HL-60/S4 treated with retinoic acid at 250 ng/mL for 4 days and 3 days (cell line): Measurements from ENCODE around the gene AACS.
"Not testable (repeated sequence)": the region's sequence is repeated elsewhere in the genome, so short reads cannot be mapped to it uniquely, and the experiment has no call there.

Experiments
- in situ Hi-C: fragments of 300-500 bp; cut with MboI; formaldehyde crosslinking; loops from 2 replicates; pipeline ENCODE4 v1.7.0; 2022; ENCODE audit warnings: low sequenced_read_pairs

AACS gene

DNA sequence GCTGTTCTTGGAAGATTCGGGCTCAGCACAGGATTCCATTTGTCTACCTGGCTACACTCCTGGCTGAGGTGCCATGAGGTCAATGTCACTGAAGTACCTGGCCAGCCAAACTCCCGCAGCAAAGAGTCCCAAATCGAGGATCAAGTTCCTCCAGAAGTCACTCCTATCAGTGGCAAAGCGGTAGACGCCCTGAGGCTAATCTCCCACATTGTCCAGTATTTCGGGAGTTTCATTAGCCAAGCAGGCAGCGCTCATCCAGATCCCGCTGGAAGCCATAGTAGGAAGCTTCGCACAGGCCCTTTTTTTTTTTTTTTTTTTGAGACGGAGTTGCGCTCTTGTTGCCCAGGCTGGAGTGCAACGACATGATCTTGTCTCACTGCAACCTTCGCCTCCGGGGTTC, 8.9 kb upstream of the AACS start:
- in situ Hi-C loops, result no loop called here

DNA sequence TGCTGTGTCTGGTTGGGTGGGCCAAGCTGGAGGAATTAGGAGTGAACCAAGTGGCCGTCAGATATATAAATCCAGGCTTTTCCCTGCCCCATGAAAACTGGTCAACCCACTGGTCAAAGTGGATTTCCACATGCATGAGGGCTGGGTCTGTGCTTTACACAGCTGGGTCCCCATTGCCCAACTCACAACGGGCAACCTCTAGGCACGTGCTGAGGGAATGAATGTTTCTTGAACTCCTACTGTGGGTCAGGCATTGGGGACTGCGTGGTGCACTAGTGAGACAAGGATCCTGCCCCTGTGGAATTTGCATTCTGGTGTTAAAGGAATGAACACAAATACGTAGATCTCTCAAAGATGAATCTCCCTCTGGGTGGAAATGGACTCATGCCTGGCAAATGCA, 7.5 kb upstream of the AACS start:
- in situ Hi-C loops, result no loop called here

DNA sequence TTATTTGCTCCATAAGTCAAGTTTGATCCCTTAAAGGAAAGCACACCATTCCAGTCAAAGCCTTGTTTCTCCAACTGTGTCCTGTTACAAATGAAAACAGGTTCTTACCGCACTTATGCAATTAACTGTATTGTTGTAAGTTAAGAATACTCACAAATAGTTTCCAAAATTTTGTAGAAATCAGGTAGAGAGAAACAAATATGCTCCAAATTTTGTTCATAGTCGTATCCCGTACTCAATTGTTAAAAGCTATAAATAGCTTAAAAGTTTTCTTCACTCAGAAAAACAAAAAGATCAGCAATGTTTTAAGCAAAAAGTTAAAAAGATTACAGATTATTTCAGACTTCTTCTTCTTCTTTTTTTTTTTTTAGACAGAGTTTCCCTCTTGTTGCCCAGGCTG, 4.0 kb upstream of the AACS start:
- in situ Hi-C loops, result no loop called here

DNA sequence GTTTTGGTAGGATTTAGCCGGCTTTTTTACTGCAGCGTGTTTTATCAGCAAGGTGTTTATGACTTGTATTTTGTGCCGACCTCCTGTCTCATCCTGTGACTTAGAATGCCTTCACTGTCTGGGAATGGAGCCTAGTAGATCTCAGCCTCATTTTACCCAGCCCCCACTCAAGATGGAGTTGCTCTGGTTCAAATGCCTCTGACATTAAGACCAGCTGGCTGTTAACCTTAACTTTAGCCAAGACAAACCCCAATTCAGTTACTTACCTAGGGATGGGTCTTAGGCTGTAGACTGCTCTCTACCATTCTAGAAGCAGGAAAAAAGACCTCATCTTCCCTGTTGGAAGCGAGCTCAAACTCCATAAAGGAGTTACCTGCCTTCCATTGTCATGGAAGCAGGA, 1.7 kb upstream of the AACS start:
- in situ Hi-C loops, result not testable (repeated sequence)

DNA sequence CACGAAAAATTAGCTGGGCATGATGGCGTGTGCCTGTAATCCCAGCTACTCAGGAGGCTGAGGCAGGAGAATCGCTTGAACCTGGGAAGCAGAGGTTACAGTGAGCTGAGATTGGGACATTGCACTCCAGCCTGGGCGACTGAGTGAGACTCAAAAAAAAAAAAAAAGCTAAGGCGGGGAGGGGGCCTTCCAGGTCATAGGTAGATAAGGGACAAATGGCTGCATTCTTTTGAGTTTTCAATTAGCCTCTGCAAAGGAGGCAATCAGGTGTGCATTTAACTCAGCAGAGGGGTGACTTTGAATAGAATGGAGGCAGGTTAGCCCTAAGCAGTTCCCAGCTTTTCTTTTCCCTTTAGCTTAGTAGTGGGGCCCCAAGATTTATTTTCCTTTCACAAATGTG, 743 bp upstream of the AACS start:
- in situ Hi-C loops, result no loop called here

DNA sequence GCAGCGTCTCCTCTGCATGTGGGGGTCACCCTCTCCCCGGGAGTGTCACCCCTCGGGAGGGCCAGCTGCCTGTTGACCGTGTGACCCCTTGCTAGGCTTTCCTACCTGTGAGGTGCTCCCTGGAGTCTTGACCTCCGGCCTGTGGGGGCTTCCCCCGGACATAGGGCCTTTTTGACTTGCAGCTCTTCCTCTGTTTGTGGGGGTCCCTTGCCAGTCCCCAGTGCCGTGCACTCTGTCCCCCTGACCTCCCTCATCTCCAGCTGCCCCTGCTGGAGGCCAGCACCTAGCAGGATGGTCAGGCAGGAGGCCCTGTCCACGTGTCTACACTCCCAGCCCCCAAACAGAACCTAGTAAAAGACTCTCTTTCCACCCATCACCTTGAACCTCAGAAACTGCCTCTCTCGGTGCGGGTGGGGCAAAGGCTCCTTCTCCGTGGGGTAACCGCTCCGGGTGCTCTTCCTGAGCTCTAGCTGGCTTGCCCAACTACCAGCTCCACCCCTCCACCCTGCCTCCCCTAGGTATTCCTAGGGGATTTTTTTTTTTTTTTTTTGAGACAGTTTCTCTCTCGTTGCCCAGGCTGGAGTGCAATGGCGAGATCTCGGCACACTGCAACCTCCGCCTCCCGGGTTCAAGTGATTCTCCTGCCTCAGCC, 810 bp downstream of the AACS start:
- in situ Hi-C loops, result no loop called here

DNA sequence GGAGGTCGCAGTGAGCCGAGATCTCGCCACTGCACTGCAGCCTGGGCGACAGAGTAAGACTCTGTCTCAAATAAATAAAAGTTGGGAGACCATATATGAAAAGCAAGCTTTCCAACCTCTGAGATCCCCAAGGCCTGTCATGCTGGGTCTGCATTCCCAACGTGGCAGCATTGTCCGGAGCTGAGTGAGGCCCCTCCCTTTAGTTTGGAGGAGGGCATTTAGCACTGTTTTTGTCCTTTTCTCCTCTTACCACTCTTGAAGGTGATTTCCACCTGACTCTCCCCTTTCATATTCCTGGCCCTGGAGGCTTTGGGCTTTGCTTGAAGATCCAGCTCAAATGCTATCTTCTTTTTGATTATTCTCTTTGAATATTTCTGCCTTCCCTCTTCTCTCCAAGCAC, 3.2 kb downstream of the AACS start:
- in situ Hi-C loops, result no loop called here

DNA sequence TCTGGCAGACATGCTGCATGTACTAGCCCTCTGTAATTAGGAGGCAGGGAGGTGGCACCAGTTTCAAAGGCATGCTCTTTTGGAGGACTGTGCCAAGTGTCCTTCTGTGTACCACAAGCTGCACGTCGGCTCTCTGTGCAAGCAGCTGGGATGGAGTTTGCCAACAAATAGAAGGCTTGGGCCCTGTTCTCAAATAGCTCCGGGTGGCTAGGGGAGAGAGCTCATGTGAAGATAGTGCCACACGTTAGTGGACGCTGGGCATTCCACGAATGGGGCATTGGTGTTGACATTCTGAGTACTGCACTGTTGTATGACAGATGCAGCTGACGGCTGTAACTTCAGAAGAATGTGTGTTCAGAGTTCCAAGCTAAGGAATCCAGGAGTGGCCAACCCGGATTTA, 4.4 kb downstream of the AACS start:
- in situ Hi-C loops, result no loop called here

DNA sequence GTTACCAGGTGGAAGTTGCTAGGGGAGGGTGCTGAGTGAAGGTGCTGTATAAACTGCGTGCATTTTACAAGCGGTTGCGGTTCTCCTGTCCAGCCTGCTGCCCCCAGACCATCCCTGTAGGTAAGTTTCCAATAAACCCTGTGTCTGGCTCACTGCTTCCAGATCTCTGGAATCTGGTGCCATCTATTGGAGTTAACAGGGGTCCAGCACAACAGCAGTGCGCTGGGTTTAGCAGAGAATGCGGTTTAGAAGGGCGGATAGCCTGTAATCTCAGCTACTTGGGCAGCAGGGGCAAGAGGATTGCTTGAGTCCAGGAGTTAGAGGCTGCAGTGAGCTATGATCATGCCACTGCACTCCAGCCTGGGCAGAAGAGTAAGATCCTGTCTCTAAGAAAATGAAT, 4.9 kb downstream of the AACS start:
- in situ Hi-C loops, result no loop called here

DNA sequence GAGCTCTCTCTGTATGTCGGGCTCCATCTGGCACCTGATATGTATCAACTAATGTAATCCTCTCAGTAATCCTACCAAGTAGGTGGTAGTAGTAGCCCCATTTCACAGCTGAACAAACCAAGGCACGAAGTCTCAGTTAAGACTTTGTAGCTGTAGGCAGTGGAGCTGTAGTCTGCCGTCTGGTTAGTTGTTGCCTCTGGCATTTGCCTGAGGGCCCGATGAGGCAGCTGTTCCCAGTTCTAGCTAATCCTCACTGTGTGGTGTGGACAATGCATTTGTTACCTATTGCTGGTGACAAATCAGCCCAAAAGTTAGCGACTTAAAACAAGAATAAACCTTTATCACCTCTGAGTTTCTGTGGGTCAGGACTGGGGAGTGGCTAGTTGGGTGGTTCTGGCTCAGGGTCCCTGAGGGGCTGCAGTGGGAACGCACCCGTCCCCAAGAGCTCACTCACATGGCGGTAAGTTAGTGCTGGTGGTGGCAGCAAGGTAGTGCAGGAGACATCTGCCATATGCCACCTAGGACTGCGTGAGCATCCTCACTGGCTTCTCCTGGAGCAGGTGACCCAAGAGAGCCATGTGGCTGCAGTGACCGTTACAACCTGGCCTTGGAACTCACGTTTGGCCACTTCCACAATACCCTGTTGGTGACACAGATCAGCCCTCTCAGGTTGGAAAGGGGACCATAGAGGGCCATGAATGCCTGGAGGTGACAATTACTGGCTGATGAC, 5.6 kb downstream of the AACS start:
- in situ Hi-C loops, result no loop called here

DNA sequence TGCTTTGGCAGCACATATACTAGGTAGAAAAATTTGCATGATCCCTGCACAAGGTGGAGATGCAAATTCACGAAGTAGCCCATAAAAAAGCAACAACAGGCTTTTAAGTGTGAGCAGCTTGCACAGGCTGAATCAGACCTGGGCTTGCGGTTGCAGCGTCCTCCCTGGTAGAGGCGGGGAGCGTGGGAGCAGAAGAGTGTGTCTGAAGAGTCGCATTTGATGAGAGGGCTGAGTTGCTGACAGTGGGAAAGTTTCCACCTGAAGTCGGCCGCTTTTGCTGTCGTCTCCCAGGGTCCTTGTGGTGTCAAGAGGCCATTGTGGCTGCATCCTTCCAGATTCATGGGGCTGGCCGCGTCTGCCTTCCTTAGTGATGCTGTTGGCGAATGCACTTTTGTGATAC, 6.2 kb downstream of the AACS start:
- in situ Hi-C loops, result no loop called here

DNA sequence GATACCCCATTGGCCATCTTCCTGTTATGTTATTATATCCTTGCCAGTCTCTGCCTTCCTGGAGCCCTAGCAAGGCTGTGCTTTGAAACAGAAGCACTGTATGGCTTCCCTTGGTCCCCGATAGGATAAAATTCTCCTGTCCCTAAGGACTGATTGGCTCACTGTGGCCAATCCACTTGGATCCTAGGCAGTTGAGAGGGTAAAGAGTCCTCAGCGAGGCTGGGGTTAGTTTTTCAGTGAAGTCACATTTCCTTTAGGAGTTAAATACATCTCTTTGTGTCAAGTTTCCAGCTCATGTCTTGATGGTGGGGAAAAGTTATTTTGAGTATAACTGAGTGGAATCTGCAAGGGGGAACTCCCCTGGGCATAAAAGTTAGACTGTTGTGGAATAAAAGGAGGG, 7.3 kb downstream of the AACS start:
- in situ Hi-C loops, result no loop called here

DNA sequence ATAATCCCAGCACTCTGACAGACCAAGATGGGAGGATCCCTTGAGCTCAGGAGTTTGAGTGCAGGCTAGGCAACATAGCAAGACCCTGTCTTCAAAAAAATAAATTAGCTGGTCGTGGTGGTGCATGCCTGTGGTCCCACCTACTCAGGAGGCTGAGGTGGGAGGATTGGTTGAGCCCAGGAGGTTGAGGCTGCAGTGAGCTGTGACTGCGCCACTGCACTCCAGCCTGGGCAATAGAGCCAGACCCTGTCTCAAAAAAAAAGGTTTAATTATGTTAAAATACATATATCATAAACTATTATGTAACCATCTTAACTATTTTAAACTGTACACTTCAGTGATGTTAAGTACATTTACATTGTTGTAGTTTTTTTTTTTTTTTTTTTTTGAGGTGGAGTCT, 9.1 kb downstream of the AACS start:
- in situ Hi-C loops, result not testable (repeated sequence)

DNA sequence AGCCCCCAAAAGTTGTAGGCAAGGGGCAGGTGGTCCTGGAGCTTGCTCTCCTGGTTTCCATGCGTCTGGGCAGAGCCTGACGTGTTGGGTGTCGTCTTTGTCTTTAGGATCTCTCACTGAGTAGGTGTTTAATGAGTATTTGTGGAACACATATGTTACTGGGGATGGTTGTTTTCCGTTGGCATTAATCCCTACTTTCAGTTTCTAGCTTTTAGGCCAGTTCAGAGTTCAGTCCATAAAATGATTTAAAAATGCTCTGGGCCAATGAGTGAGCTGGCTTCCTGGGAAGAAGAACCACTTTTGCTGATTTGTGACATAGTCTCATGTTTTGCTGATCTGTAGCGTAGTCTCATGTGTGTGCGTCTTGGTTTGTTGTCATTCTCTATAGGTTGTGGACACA, 10.9 kb downstream of the AACS start:
- in situ Hi-C loops, result no loop called here

DNA sequence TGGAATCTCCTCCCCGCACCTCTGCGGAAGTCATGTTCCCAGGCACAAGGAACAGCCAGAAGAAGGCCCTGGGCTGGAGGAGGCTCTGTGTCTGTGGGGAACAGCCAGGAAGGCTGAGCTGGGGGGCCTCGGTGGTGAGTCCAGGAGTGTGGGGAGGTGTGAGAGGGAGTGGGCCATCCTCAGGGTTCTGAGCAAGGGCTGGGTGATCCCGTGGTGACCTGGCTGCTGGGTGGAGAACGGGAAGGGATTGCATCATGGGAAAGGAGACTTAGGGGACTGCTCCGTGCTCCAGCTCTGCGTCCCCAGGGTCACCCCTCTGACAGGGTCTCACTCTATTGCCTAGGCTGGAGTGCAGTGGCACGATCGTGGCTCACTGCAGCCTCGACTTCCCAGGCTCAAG, 13.8 kb downstream of the AACS start:
- in situ Hi-C loops, result no loop called here

DNA sequence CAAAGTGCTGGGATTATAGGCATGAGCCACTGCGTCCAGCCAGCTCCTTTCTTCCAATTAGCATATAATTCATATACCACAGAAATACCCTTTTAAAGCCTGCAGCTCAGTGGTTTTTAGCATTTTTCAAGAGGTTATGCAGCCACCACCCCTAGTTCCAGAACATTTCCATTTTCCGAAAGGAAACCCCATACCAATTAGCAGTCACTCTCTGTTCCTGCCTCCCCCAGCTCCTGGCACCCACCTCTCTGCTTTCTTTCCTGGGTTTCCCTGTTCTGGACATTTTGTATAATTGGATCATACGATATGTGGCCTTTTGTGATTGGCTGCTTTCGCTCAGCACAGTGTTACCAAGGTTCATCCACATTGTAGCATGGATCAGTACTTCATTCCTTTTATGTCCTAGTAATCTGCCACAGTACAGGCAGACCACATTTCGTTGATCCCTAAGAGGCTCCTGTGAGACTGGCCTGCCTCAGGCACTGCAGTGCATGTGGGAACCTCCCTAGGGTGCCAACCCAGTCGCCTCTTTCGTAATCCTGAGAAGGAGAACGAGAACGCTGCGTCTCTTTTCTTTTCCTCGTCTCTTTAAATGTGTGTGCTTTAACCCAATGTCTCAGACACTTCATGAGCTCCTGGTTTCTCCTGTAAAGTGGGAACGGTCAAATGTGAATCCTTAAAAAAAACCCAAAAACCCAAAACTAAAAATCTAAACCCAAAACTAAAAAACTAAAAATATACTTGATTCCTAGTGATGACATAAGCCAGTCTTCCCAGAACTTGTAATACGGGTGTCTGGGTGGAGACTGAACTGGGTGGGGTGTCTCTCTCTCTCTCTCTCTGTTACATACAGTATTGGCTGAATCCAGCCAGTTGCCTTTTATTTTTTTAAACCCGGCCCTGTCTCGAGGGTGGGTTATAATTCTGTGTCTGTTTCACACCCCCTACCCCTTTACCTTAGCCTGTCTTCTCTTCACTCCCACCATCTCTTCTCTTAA, 14.7 kb downstream of the AACS start:
- in situ Hi-C loops, result no loop called here

DNA sequence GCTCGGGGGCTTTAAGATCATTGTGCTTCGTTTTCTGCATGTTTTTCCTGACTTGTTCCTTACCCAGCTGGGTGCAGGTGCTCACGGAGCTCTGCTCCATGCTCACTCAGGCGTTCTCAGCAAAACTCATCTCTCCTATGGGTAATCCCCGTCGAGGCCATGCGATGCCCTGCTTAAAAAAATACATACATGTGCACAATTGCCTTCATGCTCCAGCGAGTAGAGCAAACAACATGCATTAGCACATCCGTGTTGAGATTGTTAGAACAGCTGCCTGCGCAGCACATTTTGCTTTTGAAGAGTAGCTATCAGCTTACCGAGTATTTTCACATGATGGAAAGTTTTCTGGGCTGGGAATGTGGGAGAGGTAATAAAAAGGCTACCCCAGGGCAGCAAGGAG, 16.2 kb downstream of the AACS start:
- in situ Hi-C loops, result no loop called here

DNA sequence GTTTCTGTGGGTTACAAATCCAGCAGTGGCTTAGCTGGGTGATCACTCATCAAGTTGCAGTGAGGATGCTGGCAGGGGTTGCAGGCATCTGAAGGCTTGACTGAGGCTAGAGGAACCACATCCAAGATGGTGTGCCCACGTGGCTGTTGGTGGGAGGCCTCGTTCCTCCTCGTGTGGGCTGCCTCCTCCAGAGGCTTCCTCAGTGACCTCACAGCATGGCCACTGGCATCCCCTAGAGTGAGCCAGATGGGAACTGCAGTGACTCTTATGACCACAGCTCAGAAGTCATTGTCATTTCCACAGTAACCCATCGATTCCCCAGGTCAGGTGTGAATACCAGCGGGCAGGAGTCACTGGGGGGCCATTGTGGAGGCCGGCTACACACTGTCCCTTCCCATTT, 17.8 kb downstream of the AACS start:
- in situ Hi-C loops, result no loop called here

DNA sequence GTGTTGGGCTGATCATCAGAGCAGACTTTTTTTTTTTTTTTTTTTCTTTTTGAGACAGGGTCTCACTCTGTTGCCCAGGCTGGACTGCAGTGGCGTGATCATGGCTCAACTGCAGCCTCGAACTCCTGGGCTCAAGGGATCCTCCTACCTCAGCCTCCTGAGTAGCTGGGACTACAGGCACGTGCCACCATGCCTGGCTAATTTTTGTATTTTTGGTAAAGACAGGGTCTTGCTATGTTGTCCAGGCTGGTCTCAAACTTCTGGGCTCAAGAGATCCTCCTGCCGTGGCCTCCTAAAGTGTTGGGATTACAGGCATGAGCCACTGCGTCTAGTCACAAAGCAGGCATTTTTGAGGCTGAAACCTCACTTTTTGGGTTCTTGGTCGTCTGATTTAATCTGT, 23.0 kb downstream of the AACS start:
- in situ Hi-C loops, result not testable (repeated sequence)

DNA sequence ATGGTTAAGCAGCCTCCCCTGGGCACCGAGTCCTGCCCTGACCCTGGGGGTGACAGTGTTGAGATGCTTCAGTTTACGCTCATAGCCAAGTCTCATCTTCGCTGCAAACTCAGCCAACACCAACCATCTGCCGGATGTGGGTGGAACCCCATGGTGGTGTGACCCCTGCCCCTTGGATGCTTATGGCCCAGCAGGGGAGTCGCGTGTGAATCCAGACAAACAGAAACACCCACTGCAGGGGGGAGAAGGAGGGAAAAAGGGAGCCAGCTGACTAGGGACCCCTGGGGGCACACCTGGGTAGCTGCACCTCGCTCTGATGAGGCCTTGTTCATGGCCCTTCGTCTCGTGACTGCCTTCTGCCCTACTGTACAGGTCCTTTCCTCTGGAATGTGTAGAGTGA, 23.8 kb downstream of the AACS start:
- in situ Hi-C loops, result no loop called here

DNA sequence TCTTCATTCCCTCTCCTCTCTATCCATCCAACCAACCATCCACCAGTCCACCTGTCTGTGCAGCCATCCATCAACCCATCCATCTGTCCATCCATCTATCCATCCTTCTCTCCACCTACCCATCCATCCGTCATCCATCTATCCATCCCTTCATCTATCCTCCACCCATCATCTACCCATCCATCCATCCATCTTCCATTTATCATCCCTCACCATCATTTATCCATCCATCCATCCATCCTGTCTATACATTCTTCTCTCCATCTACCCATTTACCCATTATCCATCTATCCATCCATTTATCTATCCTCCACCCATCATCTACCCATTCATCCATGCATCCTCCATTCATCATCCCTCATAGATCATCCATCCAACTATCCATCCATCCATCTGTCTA, 24.4 kb downstream of the AACS start:
- in situ Hi-C loops, result no loop called here

DNA sequence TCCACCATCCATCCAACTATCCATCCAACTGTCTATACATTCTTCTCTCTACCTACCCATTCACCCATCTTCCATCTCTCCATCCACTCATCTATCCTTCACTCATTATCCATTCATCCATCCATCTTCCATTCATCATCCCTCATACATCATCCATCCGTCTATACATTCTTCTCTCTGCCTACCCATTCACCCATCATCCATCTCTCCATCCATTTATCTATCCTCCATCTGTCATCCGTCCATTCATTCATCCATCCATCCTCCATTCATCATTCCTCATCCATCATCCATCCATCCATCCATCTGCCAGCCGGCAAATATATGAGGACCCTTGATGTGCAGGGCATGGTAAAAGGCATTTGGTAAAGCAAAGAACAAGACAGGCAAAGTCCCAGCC, 25.2 kb downstream of the AACS start:
- in situ Hi-C loops, result no loop called here
